ENCODE results near the gene B3GAT2. TPM values are rescaled to one million over a fixed set of nuclear protein-coding genes. Genes with fewer than 3 reads are reported as not detected.
"Not testable (repeated sequence)": the region's sequence is repeated elsewhere in the genome, so short reads cannot be mapped to it uniquely, and the experiment has no call there.

B3GAT2 gene, protein sequence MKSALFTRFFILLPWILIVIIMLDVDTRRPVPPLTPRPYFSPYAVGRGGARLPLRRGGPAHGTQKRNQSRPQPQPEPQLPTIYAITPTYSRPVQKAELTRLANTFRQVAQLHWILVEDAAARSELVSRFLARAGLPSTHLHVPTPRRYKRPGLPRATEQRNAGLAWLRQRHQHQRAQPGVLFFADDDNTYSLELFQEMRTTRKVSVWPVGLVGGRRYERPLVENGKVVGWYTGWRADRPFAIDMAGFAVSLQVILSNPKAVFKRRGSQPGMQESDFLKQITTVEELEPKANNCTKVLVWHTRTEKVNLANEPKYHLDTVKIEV
- under 0.01 TPM in 1 of 2 replicates, not detected in the other for total RNA-seq (2014; rRNA removed)
- polyA plus RNA-seq (2012) = 0.09 TPM

DNA sequence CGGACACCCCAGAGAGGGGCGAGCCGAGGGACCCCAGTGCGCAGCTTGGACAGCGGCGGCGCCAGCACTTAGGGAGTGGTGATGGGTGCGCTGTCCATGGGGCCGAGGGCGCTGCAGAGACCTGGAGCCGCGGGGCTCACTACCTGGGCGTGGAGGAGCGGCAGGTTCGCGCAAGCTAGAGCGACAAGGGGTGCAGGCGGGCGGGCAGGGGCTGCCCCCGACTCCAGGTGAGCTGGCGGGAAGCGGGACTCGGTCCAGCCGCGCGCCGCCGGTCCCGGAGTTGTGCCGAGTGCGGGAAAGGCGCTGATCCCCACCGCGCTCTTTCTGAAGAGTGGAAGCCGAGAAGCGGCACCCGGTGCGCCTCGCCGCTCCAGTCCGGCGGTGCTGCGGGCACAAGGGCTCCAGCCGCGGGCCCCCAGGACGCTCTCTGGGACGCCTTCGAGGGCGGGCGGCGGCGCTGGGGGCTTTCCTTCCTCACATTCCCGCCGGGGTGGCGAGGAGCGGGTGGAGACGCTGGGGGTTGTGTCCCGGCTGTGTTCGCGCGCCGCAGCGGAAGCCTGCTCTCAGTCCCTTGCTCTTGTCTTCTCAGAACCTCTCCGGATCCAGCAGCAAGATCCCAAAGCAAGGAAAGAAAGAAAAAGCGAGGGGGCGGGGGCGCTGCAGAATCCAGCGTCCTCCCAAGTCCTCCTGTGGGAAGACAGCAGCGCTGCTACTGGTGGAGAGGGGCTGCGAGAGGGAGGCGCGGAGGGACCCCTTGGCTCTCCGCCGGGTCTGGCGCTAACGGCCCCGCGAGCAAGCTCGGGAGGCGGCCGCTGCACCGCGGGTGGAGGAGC, at the start of gene B3GAT2:
TSS of gene B3GAT2 (minus strand) at position 610 of the 833 bp plus-strand sequence. CDS start 631 bp downstream, outside the sequence.
- peak; percentile 10 for DNase-seq (ENCODE audit: low read depth)

DNA sequence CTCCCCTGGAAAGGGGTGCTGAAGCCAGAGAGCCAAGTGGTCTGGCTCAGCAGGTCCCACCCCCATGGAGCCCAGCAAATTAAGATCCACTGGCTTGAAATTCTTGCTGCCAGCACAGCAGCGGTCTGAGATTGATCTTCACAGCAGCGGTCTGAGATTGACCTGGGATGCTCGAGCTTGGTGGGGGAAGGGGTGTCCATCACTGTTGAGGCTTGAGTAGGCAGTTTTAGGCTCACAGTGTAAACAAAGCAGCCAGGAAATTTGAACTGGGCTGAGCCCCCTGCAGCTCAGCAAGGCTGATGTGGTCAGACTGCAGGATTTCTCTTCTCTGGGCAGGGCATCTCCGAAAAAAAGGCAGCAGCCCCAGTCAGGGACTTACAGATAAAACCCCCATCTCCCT, 41.3 kb upstream of the B3GAT2 start:
- DNase-seq (ENCODE audit: low read depth) = no peak

DNA sequence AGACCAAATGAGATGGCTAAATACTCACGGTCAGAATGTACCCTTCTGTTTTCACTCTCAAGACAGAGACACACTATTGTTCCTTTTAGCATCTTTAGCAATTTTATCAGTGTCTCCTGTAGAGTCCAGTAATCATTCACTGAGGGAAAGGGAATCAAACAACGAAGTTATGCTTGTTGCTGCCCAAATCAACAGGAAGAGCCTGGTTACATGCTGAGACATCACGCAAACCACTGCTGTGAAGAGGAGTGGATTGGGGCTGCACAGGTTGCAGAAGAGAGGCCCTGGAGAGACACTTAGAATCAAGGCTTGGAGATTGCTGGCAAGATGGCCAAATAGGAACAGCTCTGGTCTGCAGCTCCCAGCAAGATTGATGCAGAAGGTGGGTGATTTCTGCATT, 40.5 kb upstream of the B3GAT2 start:
- no peak for DNase-seq (ENCODE audit: low read depth)

DNA sequence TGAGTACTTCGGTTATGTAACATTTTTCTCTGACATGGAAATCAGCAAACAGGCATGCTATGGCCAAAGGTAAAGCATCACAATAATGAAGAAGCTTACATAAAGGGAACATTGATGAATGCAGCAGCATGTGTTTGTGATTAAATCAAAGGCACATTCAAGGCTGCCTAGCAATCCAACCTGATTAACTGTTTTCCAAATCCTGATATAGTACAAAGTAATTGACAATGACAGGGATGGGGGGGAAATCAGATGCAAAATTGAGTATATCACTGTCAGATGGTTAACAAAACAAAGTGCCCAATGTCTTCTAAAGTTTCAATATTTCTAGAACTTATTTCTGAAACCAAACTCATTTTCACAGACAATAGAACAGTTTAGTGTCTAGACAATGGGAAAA, 39.2 kb upstream of the B3GAT2 start:
- no peak for DNase-seq (ENCODE audit: low read depth)

DNA sequence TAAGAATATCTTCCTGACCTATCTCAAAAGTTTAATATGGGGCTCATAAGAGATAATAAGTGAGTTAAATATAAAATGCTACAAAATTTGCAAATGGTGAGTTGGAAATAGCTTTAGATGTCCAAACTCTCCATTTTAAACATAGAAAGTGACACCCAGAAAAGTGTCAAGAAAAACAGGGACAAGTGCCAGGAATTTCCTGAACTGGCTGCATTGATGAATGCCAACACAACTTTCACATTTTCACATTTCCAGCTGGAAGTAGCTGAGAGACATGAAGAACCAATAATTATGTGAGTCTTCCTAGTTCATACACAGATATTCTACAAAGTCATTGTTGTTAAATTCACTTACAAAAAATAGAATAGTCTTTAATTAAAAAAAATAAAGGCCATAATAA, 38.6 kb upstream of the B3GAT2 start:
- DNase-seq (ENCODE audit: low read depth) = no peak

DNA sequence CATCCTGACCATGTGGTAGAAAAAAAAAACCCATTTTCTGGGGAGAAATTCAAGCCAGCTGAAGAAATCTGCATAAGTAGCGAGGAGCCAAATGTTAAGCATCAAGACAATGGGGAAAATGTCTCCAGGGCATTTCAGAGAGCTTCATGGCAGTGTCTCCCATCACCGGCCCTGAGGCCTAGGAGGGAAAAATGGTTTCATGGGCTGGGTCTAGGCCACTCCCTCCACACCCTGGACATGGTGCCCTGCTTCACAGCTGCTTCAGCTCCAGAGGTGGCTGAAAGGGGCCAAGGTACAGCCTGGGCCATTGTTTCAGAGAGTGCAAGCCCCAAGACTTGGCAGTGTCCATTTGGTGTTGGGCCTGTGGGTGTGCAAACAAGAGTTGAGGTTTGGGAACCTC, 34.4 kb upstream of the B3GAT2 start:
- no peak for DNase-seq (ENCODE audit: low read depth)

DNA sequence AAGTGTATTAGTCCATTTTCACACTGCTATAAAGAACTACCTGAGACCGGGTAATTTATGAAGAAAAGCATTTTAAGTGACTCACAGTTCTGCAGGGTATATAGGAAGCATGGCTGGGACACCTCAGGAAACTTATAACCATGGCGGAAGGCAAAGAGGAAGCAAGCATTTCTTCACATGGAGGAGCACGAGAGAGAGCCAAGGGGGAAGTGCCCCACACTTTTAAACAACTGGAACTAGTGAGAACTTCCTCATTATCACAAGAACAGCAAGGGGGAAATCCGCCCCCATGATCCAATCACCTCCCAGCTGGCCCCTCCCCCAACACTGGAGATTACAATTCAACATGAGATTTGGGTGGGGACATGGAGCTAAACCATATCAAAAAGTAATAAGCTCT, 28.3 kb upstream of the B3GAT2 start:
- no peak for DNase-seq (ENCODE audit: low read depth)

DNA sequence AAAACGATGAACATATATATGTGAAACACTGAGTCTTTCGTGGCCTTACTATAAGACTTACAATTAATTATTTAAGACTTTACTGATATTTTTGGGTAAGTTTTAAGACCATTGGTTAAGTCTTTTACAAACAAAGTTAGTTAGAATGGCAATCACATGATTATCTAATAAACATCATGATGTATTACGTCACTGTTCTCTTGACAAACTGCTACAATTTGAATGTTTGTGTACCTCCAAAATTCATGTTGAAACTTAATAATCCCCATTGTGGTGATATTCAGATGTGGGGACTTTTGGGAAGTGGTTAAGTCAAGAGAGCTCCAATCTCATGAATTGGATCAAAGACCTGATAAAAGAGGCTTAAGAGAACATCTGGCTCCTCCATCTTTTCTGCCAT, 25.9 kb upstream of the B3GAT2 start:
- no peak for DNase-seq (ENCODE audit: low read depth)

DNA sequence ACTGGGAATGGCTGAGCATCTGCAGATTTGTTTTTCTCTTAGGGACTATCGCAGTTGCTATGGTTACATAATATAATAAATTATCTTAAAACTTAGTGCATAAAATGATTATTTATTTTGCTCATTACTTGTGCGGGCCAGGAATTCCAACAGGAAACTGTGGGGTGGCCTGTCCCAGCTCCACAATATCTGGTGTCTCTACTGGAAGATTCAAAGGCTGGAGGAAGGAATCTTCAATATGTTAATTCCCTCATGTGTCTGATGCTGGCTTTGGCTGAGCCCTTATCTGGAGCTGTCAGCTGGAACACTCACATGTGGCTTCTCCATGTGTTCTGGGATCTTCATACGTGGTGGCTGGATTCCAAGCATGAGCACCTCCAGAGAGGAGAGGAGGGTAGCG, 23.9 kb upstream of the B3GAT2 start:
- no peak for DNase-seq (ENCODE audit: low read depth)

DNA sequence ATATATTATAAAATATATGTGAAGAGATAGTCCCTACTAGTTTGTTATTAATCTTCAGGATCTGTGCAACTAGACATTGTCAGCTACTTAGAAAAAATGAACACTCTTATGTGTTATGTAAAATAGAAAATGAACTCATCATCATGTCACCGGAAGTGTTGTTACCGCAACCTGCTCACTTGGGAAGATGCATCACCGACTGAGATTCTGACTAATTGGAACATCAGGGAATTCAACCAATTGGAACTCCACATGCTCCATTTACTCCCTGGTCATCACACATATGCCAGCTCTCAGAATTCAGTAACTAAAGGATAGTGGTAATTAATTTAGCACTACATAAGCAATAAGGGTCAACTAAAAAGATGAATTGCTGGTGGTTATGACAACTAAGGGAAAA, 16.7 kb upstream of the B3GAT2 start:
- no peak for DNase-seq (ENCODE audit: low read depth)

DNA sequence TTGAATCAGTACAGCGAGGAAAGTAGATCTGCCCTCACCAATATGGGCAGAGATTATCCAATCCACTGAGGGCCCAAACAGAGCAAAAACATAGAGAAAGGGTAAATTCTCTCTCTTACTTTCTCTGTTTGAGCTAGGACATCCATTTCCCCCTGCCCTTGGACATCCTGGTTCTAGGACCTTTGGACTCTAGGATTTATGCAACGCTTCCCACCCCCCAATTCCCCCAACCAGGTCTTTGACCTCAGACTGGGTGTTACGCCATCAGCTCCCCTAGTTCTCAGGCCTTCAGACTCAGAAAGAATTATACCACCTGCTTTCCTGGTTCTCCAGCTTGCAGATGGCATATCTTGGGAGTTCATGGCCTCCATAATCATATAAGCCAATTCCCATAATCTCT, 10.2 kb upstream of the B3GAT2 start:
- DNase-seq (ENCODE audit: low read depth) = no peak

DNA sequence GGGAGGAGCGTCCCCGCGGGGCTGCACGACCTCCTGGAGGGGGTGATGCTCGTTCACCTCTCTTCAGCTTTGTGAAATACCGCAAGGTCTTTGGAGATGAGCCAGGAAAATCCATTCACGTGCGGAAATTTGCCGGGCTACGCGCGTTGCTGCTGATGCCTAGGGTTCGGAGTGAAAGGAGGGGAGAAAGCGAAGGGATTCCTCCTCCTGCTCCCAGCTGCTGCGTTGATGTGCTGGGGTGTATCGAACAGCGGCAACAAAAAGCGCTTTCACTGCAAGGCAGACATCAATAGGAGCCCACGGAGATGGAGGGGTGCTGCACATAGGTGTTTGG, 391 bp upstream of the B3GAT2 start:
- no peak for DNase-seq (ENCODE audit: low read depth)

DNA sequence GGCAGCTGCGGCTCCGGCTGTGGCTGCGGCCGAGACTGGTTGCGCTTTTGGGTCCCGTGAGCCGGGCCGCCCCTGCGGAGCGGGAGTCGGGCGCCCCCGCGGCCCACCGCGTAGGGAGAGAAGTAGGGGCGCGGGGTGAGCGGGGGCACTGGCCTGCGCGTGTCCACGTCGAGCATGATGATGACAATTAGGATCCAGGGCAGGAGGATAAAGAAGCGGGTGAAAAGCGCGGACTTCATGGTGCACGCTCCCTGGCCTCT, 739 bp downstream of the B3GAT2 start:
- DNase-seq (ENCODE audit: low read depth) = no peak

DNA sequence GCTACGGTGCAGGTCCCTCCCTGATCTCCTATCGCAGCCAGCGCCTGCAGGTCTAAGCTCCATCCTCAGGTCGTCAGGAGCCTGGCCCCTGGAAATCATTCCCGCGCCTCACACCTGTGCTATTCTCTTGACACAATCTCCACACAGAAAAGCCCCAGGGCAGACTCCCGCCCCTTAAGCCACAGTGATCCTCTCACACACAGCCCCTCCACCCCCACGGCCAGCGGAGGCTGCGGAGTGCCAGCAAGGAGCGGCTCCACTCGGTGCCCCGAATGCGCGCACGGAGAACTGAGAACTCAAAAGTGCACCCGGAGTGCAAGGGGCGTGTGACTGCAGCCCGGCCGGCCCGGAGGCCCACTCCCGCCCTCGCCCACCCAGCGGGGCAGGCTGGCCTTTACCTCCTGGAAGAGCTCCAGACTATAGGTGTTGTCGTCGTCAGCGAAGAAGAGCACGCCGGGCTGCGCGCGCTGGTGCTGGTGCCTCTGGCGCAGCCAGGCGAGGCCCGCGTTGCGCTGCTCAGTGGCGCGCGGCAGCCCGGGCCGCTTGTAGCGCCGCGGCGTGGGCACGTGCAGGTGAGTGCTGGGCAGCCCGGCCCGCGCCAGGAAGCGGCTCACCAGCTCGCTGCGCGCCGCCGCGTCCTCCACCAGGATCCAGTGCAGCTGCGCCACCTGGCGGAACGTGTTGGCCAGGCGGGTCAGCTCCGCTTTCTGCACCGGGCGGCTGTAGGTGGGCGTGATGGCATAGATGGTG, 1.2 kb downstream of the B3GAT2 start:
- DNase-seq (ENCODE audit: low read depth) = peak; percentile 48

DNA sequence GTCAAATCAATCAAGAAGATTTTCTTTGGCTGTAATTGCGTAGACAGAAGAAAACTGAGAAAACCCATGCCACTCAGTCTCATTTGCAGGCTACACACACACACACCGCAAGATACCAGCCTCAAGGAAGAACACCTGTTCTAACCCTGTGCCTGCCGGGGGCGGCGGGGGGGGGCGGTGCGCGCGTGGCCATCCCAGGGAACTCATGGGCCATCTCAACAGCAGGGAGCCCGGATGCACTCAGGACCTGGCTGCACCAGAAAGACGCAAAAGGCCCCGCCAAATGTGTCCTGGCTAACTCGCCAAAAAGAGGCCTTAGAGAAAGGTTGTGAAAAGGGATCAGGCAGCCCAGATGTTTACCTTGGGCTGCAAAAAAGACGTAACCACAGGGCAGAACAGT, 2.1 kb downstream of the B3GAT2 start:
- DNase-seq (ENCODE audit: low read depth) = no peak

DNA sequence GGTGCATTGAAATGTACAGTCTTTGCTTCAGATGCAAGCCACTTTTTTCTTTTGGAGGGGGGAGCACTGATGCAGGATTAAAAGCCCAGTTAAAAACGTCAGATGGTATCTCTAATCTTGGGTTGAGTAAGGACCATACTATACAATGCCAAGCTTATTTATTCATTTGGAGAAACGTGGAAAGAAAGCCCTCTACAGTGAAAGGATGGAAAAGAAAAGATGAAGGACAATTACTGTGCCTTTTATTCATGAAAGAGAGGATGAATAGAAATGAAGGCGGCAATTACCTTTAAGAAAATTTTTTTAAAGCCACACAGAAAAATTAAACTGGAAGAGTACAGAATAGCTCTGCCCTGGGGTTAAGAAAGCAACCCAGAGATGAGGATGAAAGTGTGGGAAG, 2.7 kb downstream of the B3GAT2 start:
- DNase-seq (ENCODE audit: low read depth) = no peak

DNA sequence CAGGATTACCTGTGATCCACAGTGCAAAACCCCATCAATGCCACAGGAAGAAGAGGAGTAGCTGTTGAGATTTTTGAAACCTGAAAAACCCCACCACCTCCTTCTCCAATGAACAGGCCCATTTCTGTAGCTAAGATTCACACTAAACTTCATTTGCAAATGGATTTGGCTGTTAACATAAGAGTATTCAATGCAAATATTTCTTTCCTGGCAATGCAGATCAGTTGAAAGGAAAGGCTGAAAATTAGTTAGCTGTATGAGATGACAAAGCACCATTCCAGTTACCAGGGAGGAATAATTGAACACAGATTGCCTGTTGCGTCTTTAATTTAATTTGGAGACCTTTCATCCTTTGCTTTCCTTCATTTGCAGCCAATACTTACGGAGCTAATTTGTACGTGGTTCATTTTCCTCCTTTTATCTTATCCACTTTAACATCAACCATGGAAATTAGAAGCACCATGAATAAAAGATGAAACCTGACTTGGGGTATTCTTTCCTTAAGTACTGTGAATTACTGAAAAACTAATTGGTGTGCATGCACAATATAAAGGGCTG, 4.2 kb downstream of the B3GAT2 start:
- no peak for DNase-seq (ENCODE audit: low read depth)

DNA sequence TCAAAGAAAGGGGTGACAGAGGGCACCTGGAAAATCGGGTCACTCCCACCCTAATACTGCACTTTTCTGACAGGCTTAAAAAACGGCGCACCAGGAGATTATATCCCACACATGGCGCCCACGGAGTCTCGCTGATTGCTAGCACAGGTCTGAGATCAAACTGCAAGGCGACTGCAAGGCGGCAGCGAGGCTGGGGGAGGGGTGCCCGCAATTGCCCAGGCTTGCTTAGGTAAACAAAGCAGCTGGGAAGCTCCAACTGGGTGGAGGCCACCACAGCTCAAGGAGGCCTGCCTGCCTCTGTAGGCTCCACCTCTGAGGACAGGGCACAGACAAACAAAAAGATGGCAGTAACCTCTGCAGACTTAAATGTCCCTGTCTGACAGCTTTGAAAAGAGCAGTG, 12.5 kb downstream of the B3GAT2 start:
- not testable (repeated sequence) for DNase-seq (ENCODE audit: low read depth)

DNA sequence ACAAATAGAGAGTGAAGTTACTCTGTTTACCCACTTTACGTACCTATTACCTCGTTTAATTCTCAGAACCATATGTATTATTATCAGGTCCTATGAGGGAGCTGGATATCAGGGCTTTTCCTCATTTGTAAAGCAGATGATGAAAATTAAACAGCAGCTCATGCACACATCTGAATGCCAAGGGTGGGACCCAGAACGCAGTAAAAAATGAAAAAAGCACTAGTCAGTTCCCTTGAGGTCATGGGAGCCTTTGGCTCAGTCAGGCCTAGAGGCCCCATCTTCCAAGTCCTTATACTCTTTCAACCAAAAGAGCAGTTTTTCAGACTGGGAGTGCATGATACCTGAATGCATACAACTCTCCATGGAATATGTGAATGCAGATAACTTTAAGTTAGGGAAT, 23.0 kb downstream of the B3GAT2 start:
- DNase-seq (ENCODE audit: low read depth) = no peak

DNA sequence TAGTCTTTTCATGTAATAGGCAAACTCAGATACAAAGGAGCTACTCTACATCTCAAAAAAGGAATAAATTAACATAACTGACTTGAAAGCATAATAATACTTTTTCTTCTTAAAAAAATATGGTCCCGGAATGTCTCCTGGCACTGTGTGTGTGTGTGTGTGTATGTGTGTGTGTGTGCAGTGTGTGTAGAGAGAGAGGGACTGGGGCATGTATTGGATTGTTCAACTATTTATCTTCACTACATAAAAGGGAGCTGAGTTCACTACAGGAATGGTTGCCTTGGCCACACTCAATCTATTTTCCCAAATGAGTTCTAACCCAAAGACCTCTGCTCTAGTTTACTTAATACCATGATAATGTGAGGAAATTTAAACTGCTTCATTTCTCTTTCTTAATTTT, 51.1 kb downstream of the B3GAT2 start:
- no peak for DNase-seq (ENCODE audit: low read depth)

DNA sequence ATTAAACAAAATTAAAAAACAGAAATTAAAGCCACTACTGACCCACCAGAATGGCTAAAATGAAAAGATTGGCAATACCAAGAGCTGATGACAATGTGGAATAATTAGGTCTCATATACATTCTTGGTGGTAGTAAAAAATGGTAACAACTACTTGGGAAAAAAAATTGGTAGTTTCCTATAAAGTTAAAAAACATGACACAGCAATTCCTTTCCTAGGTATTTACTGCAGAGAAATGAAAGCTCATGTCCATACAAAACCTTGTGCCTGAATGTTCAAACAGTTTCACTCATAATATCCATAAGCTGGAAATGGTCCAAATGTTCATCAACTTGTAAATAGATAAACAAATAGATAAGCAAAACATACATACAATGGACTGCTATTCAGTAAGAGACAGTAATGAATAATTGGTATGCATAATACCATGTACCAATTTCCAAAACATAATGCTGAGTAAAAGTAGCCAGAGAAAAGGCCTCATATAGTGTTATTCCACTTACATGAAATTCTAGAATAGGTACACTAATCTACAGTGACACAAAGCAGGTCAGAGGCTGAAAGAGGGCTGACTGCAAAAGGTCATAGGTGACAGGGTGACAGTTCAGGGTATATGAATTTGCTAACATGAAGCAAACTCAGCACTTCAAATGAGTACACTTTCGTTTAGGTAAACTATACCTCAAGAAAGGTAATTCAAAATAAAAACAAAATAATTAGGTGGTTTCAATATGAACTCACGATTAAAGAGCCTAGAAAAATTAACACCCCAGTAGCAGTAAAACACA, 53.0 kb downstream of the B3GAT2 start:
- DNase-seq (ENCODE audit: low read depth) = no peak

DNA sequence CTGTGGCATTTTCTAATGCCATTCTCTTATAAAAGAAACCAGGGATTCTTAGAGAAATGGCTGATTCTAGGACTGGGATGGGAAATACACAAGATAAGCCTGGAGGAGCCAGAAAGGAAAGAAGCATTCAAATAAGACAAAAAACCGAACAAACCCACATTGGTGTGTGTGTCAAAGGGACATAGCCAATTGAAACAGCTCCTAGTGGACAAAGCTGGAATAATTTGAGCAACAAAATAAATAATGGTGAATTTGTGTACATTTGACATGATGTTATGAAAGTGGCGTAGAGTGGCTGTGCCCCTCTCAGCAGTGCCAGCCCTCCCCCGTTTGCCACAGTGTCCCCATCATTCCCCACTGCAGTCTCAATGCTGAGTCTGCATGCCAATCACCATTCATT, 55.5 kb downstream of the B3GAT2 start:
- DNase-seq (ENCODE audit: low read depth) = no peak

All from LHCN-M2 (cell line).